Measurements from ENCODE around the gene PRKCH. TPM values are rescaled to one million over a fixed set of nuclear protein-coding genes. Genes with fewer than 3 reads are reported as not detected.

The PRKCH gene
- total RNA-seq, 1 donor, result 3.3 TPM

GRCh38 chr14:61472801-61473376 is 151.5 kb downstream of the PRKCH start:
- Histone ChIP-seq H3K4me3 (ENCODE audit: insufficient read depth, low read length) (no peak overlapping the region), H3K36me3 (ENCODE audit: insufficient read depth, low read length) (no peaks in the 10 kb centered on the region), H3K9me3 (ENCODE audit: low read depth, low read length) (no peaks in the 10 kb centered on the region), H3K4me2 (ENCODE audit: insufficient read depth, low read length) (peak overlapping the region; percentile 90), H4K20me1 (ENCODE audit: insufficient read depth, low read length) (no peaks in the 10 kb centered on the region), H3K27ac (ENCODE audit: low read depth, low read length) (peak overlapping the region; percentile 94), H3K79me2 (ENCODE audit: insufficient read depth, low read length) (peaks cover 32% of the 10 kb centered on the region), H2AFZ (ENCODE audit: low read length) (no peak overlapping the region), H3K27me3 (ENCODE audit: insufficient read depth, low read length) (no peaks in the 10 kb centered on the region), H3K4me1 (ENCODE audit: insufficient read depth, low read length) (peaks cover 64% of the 10 kb centered on the region)
- no peak for TF ChIP-seq CTCF (IDR thresholded peaks at IDR 0.05; ENCODE audit: extremely low read depth, low read depth, low read length)
- DNase-seq (ENCODE audit: insufficient read length, low spot score, missing footprints), result no peak

- Histone ChIP-seq H3K27me3 (ENCODE audit: insufficient read depth, low read length) (no peaks in the 10 kb centered on the region), H3K27ac (ENCODE audit: low read depth, low read length) (peak overlapping the region; percentile 2), H3K4me1 (ENCODE audit: insufficient read depth, low read length) (peaks cover 75% of the 10 kb centered on the region), H3K4me3 (ENCODE audit: insufficient read depth, low read length) (no peak overlapping the region), H4K20me1 (ENCODE audit: insufficient read depth, low read length) (no peaks in the 10 kb centered on the region), H2AFZ (ENCODE audit: low read length) (no peak overlapping the region), H3K79me2 (ENCODE audit: insufficient read depth, low read length) (peaks cover 34% of the 10 kb centered on the region), H3K9me3 (ENCODE audit: low read depth, low read length) (no peaks in the 10 kb centered on the region), H3K36me3 (ENCODE audit: insufficient read depth, low read length) (no peaks in the 10 kb centered on the region), H3K4me2 (ENCODE audit: insufficient read depth, low read length) (no peak overlapping the region)
- no peak for DNase-seq (ENCODE audit: insufficient read length, low spot score, missing footprints)
- TF ChIP-seq CTCF (IDR thresholded peaks at IDR 0.05; ENCODE audit: extremely low read depth, low read depth, low read length), result no peak
Measured at GRCh38 chr14:61474015-61474414, 152.6 kb downstream of the PRKCH start.

- TF ChIP-seq CTCF (IDR thresholded peaks at IDR 0.05; ENCODE audit: extremely low read depth, low read depth, low read length), result no peak
- DNase-seq (ENCODE audit: insufficient read length, low spot score, missing footprints), result no peak
- Histone ChIP-seq H3K4me3 (ENCODE audit: insufficient read depth, low read length) (no peak overlapping the region), H2AFZ (ENCODE audit: low read length) (no peak overlapping the region), H3K27ac (ENCODE audit: low read depth, low read length) (peak overlapping the region; percentile 95), H4K20me1 (ENCODE audit: insufficient read depth, low read length) (no peaks in the 10 kb centered on the region), H3K79me2 (ENCODE audit: insufficient read depth, low read length) (peaks cover 34% of the 10 kb centered on the region), H3K9me3 (ENCODE audit: low read depth, low read length) (no peaks in the 10 kb centered on the region), H3K36me3 (ENCODE audit: insufficient read depth, low read length) (no peaks in the 10 kb centered on the region), H3K4me1 (ENCODE audit: insufficient read depth, low read length) (peaks cover 81% of the 10 kb centered on the region), H3K27me3 (ENCODE audit: insufficient read depth, low read length) (no peaks in the 10 kb centered on the region), H3K4me2 (ENCODE audit: insufficient read depth, low read length) (no peak overlapping the region)
Measured at GRCh38 chr14:61474701-61475100, 153.3 kb downstream of the PRKCH start.

GRCh38 chr14:61475316-61475715 is 153.9 kb downstream of the PRKCH start:
- Histone ChIP-seq H3K4me1 (ENCODE audit: insufficient read depth, low read length) (peaks cover 81% of the 10 kb centered on the region), H3K27ac (ENCODE audit: low read depth, low read length) (peak overlapping the region; percentile 95), H2AFZ (ENCODE audit: low read length) (no peak overlapping the region), H3K4me3 (ENCODE audit: insufficient read depth, low read length) (no peak overlapping the region), H3K27me3 (ENCODE audit: insufficient read depth, low read length) (no peaks in the 10 kb centered on the region), H3K9me3 (ENCODE audit: low read depth, low read length) (no peaks in the 10 kb centered on the region), H3K4me2 (ENCODE audit: insufficient read depth, low read length) (no peak overlapping the region), H3K36me3 (ENCODE audit: insufficient read depth, low read length) (no peaks in the 10 kb centered on the region), H3K79me2 (ENCODE audit: insufficient read depth, low read length) (peaks cover 32% of the 10 kb centered on the region), H4K20me1 (ENCODE audit: insufficient read depth, low read length) (no peaks in the 10 kb centered on the region)
- no peak for DNase-seq (ENCODE audit: insufficient read length, low spot score, missing footprints)
- TF ChIP-seq CTCF (IDR thresholded peaks at IDR 0.05; ENCODE audit: extremely low read depth, low read depth, low read length), result peak; percentile 69
